EL (cell line): ENCODE data around the gene ABCE1.
A peak's percentile ranks its signal among the peaks of the same experiment; 100 is the strongest.
"Not testable (repeated sequence)": the region's sequence is repeated elsewhere in the genome, so short reads cannot be mapped to it uniquely, and the experiment has no call there.

Experiments
- DNase-seq: peaks from one replicate; pipeline ENCODE4 v3.0.0-alpha.2; 2016

The ABCE1 gene

GRCh38 chr4:145103496-145103895 lies 5.4 kb downstream of the ABCE1 start:
- DNase-seq = no peak

DNA sequence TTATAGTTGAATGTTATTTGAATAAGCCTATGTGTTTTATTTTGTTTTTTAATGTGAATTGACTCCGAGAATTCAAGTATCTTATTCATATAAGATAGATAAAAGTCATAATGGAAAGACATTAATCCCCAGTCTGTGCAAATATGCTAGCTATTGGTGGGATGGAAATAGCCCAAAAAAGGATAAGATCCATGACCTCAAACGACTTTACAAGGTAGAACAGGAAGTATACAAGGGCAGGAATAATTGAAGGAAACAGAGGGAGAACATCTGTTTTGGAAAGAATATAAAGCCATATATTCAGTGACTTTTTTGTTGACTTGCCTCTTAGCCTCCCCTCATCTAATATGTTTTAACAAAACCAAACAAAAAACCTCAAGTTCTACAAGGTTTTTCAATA lies 9.0 kb downstream of the ABCE1 start:
- DNase-seq = no peak

GRCh38 chr4:145108128-145108527 lies 10.0 kb downstream of the ABCE1 start:
- DNase-seq = no peak

- DNase-seq = no peak
These were observed 27.3 kb downstream of the ABCE1 start for GRCh38 chr4:145125396-145125795.

DNA sequence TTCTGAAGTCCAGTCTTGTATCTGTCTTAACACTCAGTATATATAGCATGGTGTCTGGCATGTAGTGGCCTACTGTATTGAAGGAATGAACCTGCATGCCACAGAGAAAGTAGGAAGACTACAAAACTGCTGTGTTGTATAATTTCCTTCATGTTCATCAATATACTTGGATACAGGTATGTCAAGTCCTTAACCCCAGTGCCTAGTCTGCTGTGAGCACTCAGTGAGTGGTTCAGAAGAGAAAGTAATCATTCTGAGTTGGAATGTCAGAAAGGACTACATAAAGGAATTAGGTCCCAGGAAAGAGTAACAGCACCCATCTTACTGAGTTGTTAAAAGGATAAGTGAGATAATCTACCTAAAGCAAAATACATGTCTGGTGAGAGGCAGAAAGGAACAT lies 32.0 kb downstream of the ABCE1 start:
- no peak for DNase-seq

DNA sequence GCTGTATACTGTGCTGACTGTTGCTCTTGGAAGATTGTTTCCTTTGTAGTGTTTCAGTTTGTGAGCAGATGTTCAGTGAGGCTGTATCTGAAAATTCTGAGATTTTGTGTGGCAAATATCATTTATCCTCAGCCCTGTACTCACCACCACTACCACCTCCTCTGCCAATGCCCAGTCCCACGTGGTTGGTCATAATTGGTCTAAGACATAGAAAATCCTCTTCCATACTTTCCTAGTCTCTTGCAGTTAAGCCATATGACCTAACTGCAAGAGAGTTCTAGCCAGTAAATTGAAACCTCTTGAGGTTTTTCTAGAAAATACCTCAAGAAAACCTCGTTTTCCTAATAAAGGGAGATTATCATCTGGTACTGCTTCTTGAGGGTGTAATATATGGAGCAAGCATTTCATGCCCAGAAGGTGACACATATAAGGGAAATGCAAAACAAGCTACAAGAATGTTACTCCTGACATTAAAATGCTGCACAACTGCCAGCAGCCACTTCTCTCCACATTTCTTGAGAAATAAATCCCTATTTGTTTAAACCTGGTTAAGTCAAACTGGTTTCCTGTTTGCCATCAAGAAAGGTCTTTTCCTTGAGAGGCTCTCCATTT lies 32.8 kb downstream of the ABCE1 start:
- peak; percentile 85 for DNase-seq

- no peak for DNase-seq
These were observed 33.7 kb downstream of the ABCE1 start for GRCh38 chr4:145131848-145132247.

GRCh38 chr4:145132511-145133098 lies 34.5 kb downstream of the ABCE1 start:
- DNase-seq = peak; percentile 2

DNA sequence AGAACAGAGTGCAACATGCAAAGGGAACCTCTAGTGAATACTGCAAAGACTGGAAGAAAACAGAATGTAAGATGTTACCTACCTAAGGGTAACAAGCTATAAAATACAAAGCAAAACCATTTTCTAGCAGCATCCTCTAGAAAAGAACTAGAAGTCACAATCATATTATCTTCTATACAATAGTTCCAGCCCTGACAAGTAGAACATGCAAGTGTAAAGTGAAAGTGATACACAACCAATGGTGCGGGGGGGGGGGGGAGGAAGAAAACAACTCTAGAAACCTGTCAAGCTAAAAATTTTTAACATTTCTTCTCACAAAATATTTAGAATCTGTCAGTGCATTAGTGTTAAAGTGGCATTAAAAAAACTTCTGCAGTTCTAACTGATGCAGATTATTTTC lies 38.1 kb downstream of the ABCE1 start:
- DNase-seq = not testable (repeated sequence)

DNA sequence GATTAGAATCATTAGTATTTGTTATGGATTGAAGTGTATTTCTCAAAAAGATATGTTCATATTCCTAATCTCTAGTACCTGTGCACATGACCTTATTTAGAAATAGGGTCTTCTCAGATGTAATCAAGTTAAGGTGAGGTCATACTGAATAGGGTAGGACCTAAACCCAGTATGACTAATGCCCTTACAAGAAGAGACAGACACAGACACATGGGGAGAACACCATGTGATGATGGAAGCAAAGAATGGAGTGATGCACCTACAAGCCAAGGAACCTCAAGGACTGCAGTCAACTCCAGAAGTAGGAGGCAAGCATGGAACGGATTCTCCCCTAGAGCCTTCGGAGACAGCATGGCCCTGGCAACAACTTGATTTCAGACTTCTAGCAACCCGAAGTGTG lies 50.9 kb downstream of the ABCE1 start:
- DNase-seq = no peak

- peak; percentile 14 for DNase-seq
These were observed 55.2 kb downstream of the ABCE1 start for GRCh38 chr4:145153181-145153903.

- no peak for DNase-seq
These were observed 55.8 kb downstream of the ABCE1 start for GRCh38 chr4:145153904-145154298.

- DNase-seq = peak; percentile 25
These were observed 56.5 kb downstream of the ABCE1 start for GRCh38 chr4:145154573-145154972.

DNA sequence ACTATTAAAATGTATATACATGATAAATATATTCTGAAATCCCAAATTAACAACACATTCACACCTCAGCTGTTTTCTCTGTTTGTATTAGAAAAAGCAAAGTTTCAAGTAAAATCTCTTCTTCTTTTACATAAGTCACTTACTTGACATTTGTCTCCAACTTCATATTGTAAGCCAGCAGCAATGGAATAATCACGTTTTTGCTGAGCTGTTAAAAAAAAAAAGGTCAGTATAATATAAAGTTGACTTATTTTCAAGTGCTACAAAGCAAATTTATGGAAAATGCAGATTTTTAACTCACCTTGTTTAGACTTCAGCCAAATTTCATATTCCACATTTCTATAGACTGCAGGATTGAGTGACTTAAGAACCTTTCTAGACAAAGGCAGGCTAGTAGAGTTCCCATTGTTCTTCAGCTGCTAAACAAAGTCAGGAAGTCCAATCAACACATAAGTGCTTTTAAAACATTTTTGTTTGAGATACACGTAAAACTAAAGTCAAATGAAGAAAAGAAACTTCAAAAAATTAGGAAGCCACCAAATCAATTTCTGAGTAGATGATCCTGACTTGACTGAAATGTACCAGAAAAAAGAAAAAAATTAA lies 57.3 kb downstream of the ABCE1 start:
- DNase-seq = no peak

- DNase-seq = no peak
These were observed 58.9 kb downstream of the ABCE1 start for GRCh38 chr4:145156986-145157385.

DNA sequence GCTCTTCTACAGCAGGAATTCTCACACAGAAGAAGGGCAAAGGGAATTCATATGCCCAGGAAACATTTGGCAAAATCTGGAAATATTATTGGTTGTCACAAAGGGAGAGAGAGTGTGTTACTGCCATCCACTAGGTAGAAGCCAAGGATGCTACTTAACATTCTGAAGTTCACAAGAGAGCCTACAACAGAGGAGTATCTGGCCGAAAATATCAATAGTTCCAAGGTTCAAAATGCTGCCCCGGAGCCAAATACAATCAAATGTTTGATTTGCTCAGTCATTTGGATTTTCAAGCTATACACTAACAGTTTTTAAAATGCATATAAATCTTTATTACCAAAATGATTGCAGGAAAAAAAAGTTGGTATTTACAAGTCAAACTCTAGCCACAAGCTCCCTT lies 63.4 kb downstream of the ABCE1 start:
- no peak for DNase-seq

GRCh38 chr4:145167887-145168286 lies 69.8 kb downstream of the ABCE1 start:
- DNase-seq = no peak

GRCh38 chr4:145168581-145169187 lies 70.6 kb downstream of the ABCE1 start:
- DNase-seq = no peak

DNA sequence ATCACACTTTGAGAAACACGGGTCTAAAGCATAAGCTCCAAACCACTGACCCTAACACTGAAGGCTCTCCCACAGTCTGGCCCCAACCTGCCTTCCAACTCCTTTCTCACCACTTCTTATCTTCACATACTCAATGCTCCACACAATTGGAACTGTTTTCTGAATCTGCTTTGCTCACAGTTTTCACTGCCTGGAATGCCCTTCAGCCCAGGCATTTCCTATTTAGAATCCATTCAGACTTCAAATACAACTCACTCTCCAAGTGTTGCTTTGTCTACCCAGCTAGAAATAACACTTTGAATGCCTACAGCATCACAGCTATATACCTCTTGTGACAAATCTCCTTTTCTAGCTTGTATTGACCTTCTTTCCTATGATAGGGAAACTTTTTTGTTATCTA lies 72.1 kb downstream of the ABCE1 start:
- DNase-seq = no peak

GRCh38 chr4:145171911-145172310 lies 73.8 kb downstream of the ABCE1 start:
- no peak for DNase-seq

- no peak for DNase-seq
These were observed 78.7 kb downstream of the ABCE1 start for GRCh38 chr4:145176641-145177432.

GRCh38 chr4:145177511-145177905 lies 79.4 kb downstream of the ABCE1 start:
- DNase-seq = no peak
